Progenitor cell of endocrine pancreas (in vitro differentiated cells): ENCODE results near the gene IGF2BP3. TPM values are rescaled to one million over a fixed set of nuclear protein-coding genes. Genes with fewer than 3 reads are reported as not detected.

Source experiments
- DNase-seq: peaks from one replicate; pipeline ENCODE4 v3.0.0; 2021; ENCODE audit warnings: low spot score; ENCODE audit not compliant: unreplicated experiment
- H3K27ac Mint-ChIP-seq: 2 replicates; pipeline ENCODE4 v1.8.0; 2021; ENCODE audit warnings: mild to moderate bottlenecking, moderate library complexity, mixed read lengths
- H3K27me3 Mint-ChIP-seq: 2 replicates; pipeline ENCODE4 v1.8.0; 2021; ENCODE audit warnings: mixed read lengths
- H3K36me3 Mint-ChIP-seq: 2 replicates; pipeline ENCODE4 v1.8.0; 2022; ENCODE audit warnings: mixed read lengths; ENCODE audit not compliant: insufficient read depth
- H3K4me1 Mint-ChIP-seq: 2 replicates; pipeline ENCODE4 v1.8.0; 2021; ENCODE audit warnings: low read depth, mixed read lengths
- H3K4me3 Mint-ChIP-seq: 2 replicates; pipeline ENCODE4 v1.8.0; 2021; ENCODE audit warnings: low read depth, mild to moderate bottlenecking, moderate library complexity, mixed read lengths
- H3K9me3 Mint-ChIP-seq: 2 replicates; pipeline ENCODE4 v1.8.0; 2021; ENCODE audit warnings: low read depth, mixed read lengths
- CTCF ChIP-seq: fragments of 200-600 bp; sonication (generic); IDR thresholded peaks from one replicate; pipeline ENCODE4 v1.5.0; 2021; ENCODE audit warnings: antibody characterized with exemption, mild to moderate bottlenecking; ENCODE audit not compliant: unreplicated experiment
- total RNA-seq: library from RNA; stranded (reverse); gene quantifications from 2 replicates; pipeline ENCODE4 v1.2.1, GENCODE V29; 2021

IGF2BP3 gene
- total RNA-seq, 1 donor from 2014 or later, result 96.9 TPM

- Mint-ChIP-seq H3K36me3 (peaks cover 9% of the 10 kb centered on the region), H3K4me3 (no peak overlapping the region), H3K27me3 (no peaks in the 10 kb centered on the region), H3K9me3 (no peaks in the 10 kb centered on the region), H3K27ac (peak overlapping the region; percentile 27), H3K4me1 (peaks cover 15% of the 10 kb centered on the region)
- DNase-seq, result no peak
- TF ChIP-seq CTCF, result no peak
These were observed 100.4 kb downstream of the IGF2BP3 start for GRCh38 chr7:23369695-23370404.

GRCh38 chr7:23369100-23369499 is 101.2 kb downstream of the IGF2BP3 start:
- no peaks in the 10 kb centered on the region for H3K9me3 Mint-ChIP-seq
- TF ChIP-seq CTCF, result no peak
- H3K27me3 Mint-ChIP-seq, result no peaks in the 10 kb centered on the region
- H3K27ac Mint-ChIP-seq, result peak overlapping the region; percentile 27
- peaks cover 15% of the 10 kb centered on the region for H3K4me1 Mint-ChIP-seq
- DNase-seq, result no peak
- no peak overlapping the region for H3K4me3 Mint-ChIP-seq
- peaks cover 9% of the 10 kb centered on the region for H3K36me3 Mint-ChIP-seq

GRCh38 chr7:23358152-23358674 is 112.1 kb downstream of the IGF2BP3 start:
- no peaks in the 10 kb centered on the region for H3K9me3 Mint-ChIP-seq
- H3K27ac Mint-ChIP-seq, result no peak overlapping the region
- DNase-seq, result no peak
- peaks cover 3% of the 10 kb centered on the region for H3K36me3 Mint-ChIP-seq
- H3K27me3 Mint-ChIP-seq, result no peaks in the 10 kb centered on the region
- H3K4me3 Mint-ChIP-seq, result no peak overlapping the region
- H3K4me1 Mint-ChIP-seq, result peaks cover 9% of the 10 kb centered on the region
- TF ChIP-seq CTCF, result no peak

- Mint-ChIP-seq H3K36me3 (peaks cover 5% of the 10 kb centered on the region), H3K27ac (peak overlapping the region; percentile 60), H3K27me3 (no peaks in the 10 kb centered on the region), H3K4me3 (no peak overlapping the region), H3K9me3 (no peaks in the 10 kb centered on the region), H3K4me1 (peaks cover 9% of the 10 kb centered on the region)
- peak; percentile 58 for TF ChIP-seq CTCF
- no peak for DNase-seq
These were observed 112.8 kb downstream of the IGF2BP3 start for GRCh38 chr7:23357190-23358093.

- no peak overlapping the region for H3K27ac Mint-ChIP-seq
- H3K4me1 Mint-ChIP-seq, result peaks cover 9% of the 10 kb centered on the region
- no peak overlapping the region for H3K4me3 Mint-ChIP-seq
- H3K36me3 Mint-ChIP-seq, result peaks cover 5% of the 10 kb centered on the region
- no peaks in the 10 kb centered on the region for H3K9me3 Mint-ChIP-seq
- no peaks in the 10 kb centered on the region for H3K27me3 Mint-ChIP-seq
- DNase-seq, result no peak
- no peak for TF ChIP-seq CTCF
These were observed 113.6 kb downstream of the IGF2BP3 start for GRCh38 chr7:23356726-23357125.
